ENCODE results near the gene OPRM1. TPM values are rescaled to one million over a fixed set of nuclear protein-coding genes. Genes with fewer than 3 reads are reported as not detected.
"Not testable (repeated sequence)": the region's sequence is repeated elsewhere in the genome, so short reads cannot be mapped to it uniquely, and the experiment has no call there.

OPRM1 gene
- total RNA-seq, 1 donor from 2014 or later: not detected

GRCh38 chr6:154071711-154072110 lies 32.7 kb downstream of the OPRM1 start:
- Mint-ChIP-seq H3K4me1 (no peaks in the 10 kb centered on the region), H3K36me3 (no peaks in the 10 kb centered on the region), H3K9me3 (no peaks in the 10 kb centered on the region), H3K4me3 (no peak overlapping the region), H3K27me3 (ENCODE audit: insufficient read depth, low read depth) (no peaks in the 10 kb centered on the region), H3K27ac (no peak overlapping the region)
- no peak for TF ChIP-seq EZH2phosphoT487 (IDR thresholded peaks at IDR 0.05)
- TF ChIP-seq EZH2 (IDR thresholded peaks at IDR 0.05): no peak
- TF ChIP-seq CTCF (IDR thresholded peaks at IDR 0.05): no peak
- no peaks in the 10 kb centered on the region for H3K9me3 ChIP-seq (ENCODE audit: low read depth)
- no peak overlapping the region for H2AFZ ChIP-seq (replicated peaks)
- H3K79me2 ChIP-seq (ENCODE audit: low read depth): no peaks in the 10 kb centered on the region
- no peak overlapping the region for H3K4me2 ChIP-seq
- H4K20me1 ChIP-seq (ENCODE audit: low read depth): no peaks in the 10 kb centered on the region
- no peak for DNase-seq (ENCODE audit: low spot score)
- no peak overlapping the region for H3K9ac ChIP-seq
- no peaks in the 10 kb centered on the region for H3K36me3 ChIP-seq
- no peaks in the 10 kb centered on the region for H3K27me3 ChIP-seq
- H3K4me3 ChIP-seq: no peak overlapping the region
- H3K4me1 ChIP-seq: no peaks in the 10 kb centered on the region
- no peak overlapping the region for H3K27ac ChIP-seq
- H3F3A ChIP-seq (ENCODE audit: low read depth): no peaks in the 10 kb centered on the region

GRCh38 chr6:154078596-154078995 lies 39.6 kb downstream of the OPRM1 start:
- H3K27ac Mint-ChIP-seq; H3K27ac ChIP-seq; H3K4me1 ChIP-seq; H3K79me2 ChIP-seq (ENCODE audit: low read depth); H3K36me3 Mint-ChIP-seq; DNase-seq (ENCODE audit: low spot score); H3K9me3 Mint-ChIP-seq; H3K9me3 ChIP-seq (ENCODE audit: low read depth); H3K36me3 ChIP-seq; H4K20me1 ChIP-seq (ENCODE audit: low read depth); H3K4me3 Mint-ChIP-seq; H3K27me3 ChIP-seq; H3K4me1 Mint-ChIP-seq; H2AFZ ChIP-seq (replicated peaks); H3K4me2 ChIP-seq; H3K27me3 Mint-ChIP-seq (ENCODE audit: insufficient read depth, low read depth); H3K4me3 ChIP-seq; H3K9ac ChIP-seq; H3F3A ChIP-seq (ENCODE audit: low read depth): not testable (repeated sequence)

GRCh38 chr6:154080461-154081189 lies 41.6 kb downstream of the OPRM1 start:
- no peaks in the 10 kb centered on the region for H3K36me3 Mint-ChIP-seq

More at GRCh38 chr6:154080461-154081189, 41.6 kb downstream of the OPRM1 start:
- no peaks in the 10 kb centered on the region for H3K36me3 ChIP-seq
- no peaks in the 10 kb centered on the region for H3K79me2 ChIP-seq (ENCODE audit: low read depth)
- no peaks in the 10 kb centered on the region for H3K27me3 ChIP-seq
- TF ChIP-seq CTCF (IDR thresholded peaks at IDR 0.05): no peak
- no peak for TF ChIP-seq EZH2 (IDR thresholded peaks at IDR 0.05)
- TF ChIP-seq EZH2phosphoT487 (IDR thresholded peaks at IDR 0.05): no peak
- Mint-ChIP-seq H3K27me3 (ENCODE audit: insufficient read depth, low read depth) (peaks cover 3% of the 10 kb centered on the region), H3K27ac (no peak overlapping the region), H3K4me3 (no peak overlapping the region), H3K4me1 (peaks cover 4% of the 10 kb centered on the region), H3K9me3 (no peaks in the 10 kb centered on the region)
- no peak overlapping the region for H3K4me3 ChIP-seq
- H3K9ac ChIP-seq: no peak overlapping the region
- no peak overlapping the region for H2AFZ ChIP-seq (replicated peaks)
- no peaks in the 10 kb centered on the region for H3K9me3 ChIP-seq (ENCODE audit: low read depth)
- peak; percentile 15 for DNase-seq (ENCODE audit: low spot score)
- H3K27ac ChIP-seq: no peak overlapping the region
- H3K4me2 ChIP-seq: no peak overlapping the region
- H3F3A ChIP-seq (ENCODE audit: low read depth): no peaks in the 10 kb centered on the region
- H3K4me1 ChIP-seq: no peaks in the 10 kb centered on the region
- H4K20me1 ChIP-seq (ENCODE audit: low read depth): no peaks in the 10 kb centered on the region
